Right renal pelvis (tissue), 4 donors: Measurements from ENCODE around the gene C1orf146. TPM values are rescaled to one million over a fixed set of nuclear protein-coding genes. Genes with fewer than 3 reads are reported as not detected.
"Not testable (repeated sequence)": the region's sequence is repeated elsewhere in the genome, so short reads cannot be mapped to it uniquely, and the experiment has no call there.

Source experiments
- DNase-seq, 4 donors: peaks; one replicate each; pipeline ENCODE4 v3.0.0-alpha.2; 2013; ENCODE audit warnings: low read depth in 4 of 4, low spot score in 3 of 4, missing footprints in 1 of 4
- polyA plus RNA-seq, 4 donors: library from polyadenylated mRNA; unstranded; fragments of 120-200 nt; gene quantifications; one replicate each; pipeline ENCODE4 v1.2.1, GENCODE V29; 2013; ENCODE audit not compliant: insufficient read length in 4 of 4

Gene C1orf146
- under 1 TPM in 1 of 4 donors, not detected in 3; 0.12 TPM for polyA plus RNA-seq

GRCh38 chr1:92217721-92218120, at the start of gene C1orf146:
Gene C1orf146 (plus strand): TSS chr1:92217915. CDS start chr1:92231421, 13,506 bp downstream.
- DNase-seq: no peak

GRCh38 chr1:92168657-92169056, 49.1 kb upstream of the C1orf146 start:
- DNase-seq: no peak

- no peak for DNase-seq
Measured at GRCh38 chr1:92169214-92170005, 48.3 kb upstream of the C1orf146 start.

- no peak for DNase-seq
Measured at GRCh38 chr1:92184632-92185031, 33.1 kb upstream of the C1orf146 start.

- DNase-seq: no peak
Measured at GRCh38 chr1:92186081-92186480, 31.6 kb upstream of the C1orf146 start.

- DNase-seq: no peak
Measured at GRCh38 chr1:92188436-92189255, 29.1 kb upstream of the C1orf146 start.

GRCh38 chr1:92191726-92192125, 26.0 kb upstream of the C1orf146 start:
- DNase-seq: no peak

GRCh38 chr1:92192246-92192645, 25.5 kb upstream of the C1orf146 start:
- DNase-seq: no peak

- DNase-seq: no peak
Measured at GRCh38 chr1:92194511-92194910, 23.2 kb upstream of the C1orf146 start.

GRCh38 chr1:92201973-92202372, 15.7 kb upstream of the C1orf146 start:
- no peak for DNase-seq

- no peak for DNase-seq
Measured at GRCh38 chr1:92203105-92203504, 14.6 kb upstream of the C1orf146 start.

GRCh38 chr1:92210701-92211100, 7.0 kb upstream of the C1orf146 start:
- DNase-seq: no peak

GRCh38 chr1:92211166-92211565, 6.5 kb upstream of the C1orf146 start:
- no peak for DNase-seq

GRCh38 chr1:92218559-92218958, 844 bp downstream of the C1orf146 start:
- no peak for DNase-seq

- no peak for DNase-seq
Measured at GRCh38 chr1:92219028-92219427, 1.3 kb downstream of the C1orf146 start.

- no peak for DNase-seq
Measured at GRCh38 chr1:92228401-92228800, 10.7 kb downstream of the C1orf146 start.

GRCh38 chr1:92230736-92231135, 13.0 kb downstream of the C1orf146 start:
- DNase-seq: no peak

- no peak for DNase-seq
Measured at GRCh38 chr1:92240034-92240433, 22.3 kb downstream of the C1orf146 start.

GRCh38 chr1:92244376-92244775, 26.7 kb downstream of the C1orf146 start:
- no peak for DNase-seq

GRCh38 chr1:92254714-92255113, 37.0 kb downstream of the C1orf146 start:
- not testable (repeated sequence) for DNase-seq

- DNase-seq: no peak
Measured at GRCh38 chr1:92259350-92259749, 41.6 kb downstream of the C1orf146 start.

GRCh38 chr1:92262516-92262915, 44.8 kb downstream of the C1orf146 start:
- DNase-seq: no peak
